HG02943 (cell line): ENCODE results near the gene RPUSD1.
"Not testable (repeated sequence)": the region's sequence is repeated elsewhere in the genome, so short reads cannot be mapped to it uniquely, and the experiment has no call there.

ENCODE experiments used
- ATAC-seq: cut with Tn5 transposase; IDR thresholded peaks from one replicate; pipeline ENCODE4 v1.9.1; 2021; ENCODE audit warnings: mild to moderate bottlenecking, low read depth, moderate library complexity; ENCODE audit not compliant: unreplicated experiment

The RPUSD1 gene

DNA sequence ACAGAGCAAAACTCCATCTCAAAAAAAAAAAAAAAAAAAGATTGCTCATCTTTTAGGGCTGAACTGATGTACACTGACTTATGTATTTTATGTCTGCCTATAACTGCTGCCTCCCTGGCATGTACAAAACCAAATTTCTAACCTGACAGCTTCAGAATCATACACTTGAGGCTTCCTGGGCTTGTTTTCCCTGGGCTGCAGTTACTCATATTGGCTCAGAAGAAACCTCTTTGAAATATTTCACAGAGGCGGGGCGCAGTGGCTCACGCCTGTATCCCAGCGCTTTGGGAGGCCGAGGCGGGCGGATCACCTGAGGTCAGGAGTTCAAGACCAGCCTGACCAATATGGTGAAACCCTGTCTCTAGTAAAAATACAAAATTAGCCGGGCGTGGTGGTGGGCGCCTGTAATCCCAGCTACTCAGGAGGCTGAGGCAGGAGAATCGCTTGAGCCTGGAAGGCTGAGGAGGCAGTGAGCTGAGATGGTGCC lies 34.0 kb downstream of the RPUSD1 start:
- ATAC-seq, result not testable (repeated sequence)

DNA sequence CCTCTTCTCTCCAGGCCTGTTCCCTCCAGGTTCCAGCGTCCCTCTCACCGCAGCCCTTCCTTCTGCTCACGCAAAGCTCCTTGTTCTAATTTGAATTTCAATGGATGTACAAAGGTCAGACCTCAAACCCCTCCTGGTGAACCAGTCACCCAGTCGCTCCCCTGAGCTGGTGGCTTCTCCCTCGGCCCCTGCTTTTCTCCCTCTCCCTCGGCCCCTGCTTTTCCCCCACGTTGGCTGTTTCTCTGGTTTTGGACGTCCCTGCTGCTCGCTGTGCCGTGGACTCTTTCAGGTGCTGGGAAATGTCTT lies 36.2 kb downstream of the RPUSD1 start:
- no peak for ATAC-seq

DNA sequence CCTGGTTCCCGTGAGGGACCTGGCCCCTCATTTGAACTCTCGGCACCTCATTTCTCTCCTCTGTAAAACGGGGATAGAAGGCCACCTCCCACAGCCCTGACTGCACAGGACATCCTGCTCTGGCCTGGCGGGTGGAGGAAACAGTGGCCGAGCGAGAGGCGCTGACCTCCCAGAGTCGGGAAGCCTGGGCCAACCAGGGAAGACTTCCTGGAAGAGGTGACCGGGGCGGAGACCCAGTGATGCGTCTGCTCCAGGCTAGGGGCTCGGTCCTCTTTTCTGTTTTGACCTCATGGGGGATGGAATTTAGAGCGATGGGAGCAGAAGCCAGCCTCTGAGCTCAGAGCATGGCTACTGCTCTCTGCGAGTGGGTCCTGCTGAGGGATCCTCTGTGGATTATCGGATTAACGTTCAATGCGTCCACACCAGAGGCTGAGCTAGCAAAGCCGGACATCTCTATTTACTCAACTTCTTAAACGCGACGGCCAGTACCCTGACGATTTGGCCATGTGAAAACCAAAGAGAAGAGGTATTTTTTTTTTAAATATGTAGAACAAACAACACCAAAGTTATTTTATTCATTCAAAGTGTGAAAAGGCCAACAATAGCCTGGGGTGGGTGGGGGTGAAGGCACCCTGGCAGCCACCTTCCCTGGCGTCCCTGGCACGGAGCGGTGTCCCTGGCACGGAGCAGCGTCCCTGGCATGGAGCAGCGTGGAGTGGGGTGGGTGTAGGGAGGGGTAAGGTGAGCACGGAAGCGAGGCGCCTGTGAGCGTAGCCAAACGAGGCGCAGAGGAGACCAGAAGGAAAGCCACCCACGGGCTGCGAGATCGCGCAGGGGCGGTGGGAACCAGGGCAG lies 36.8 kb downstream of the RPUSD1 start:
- no peak for ATAC-seq

DNA sequence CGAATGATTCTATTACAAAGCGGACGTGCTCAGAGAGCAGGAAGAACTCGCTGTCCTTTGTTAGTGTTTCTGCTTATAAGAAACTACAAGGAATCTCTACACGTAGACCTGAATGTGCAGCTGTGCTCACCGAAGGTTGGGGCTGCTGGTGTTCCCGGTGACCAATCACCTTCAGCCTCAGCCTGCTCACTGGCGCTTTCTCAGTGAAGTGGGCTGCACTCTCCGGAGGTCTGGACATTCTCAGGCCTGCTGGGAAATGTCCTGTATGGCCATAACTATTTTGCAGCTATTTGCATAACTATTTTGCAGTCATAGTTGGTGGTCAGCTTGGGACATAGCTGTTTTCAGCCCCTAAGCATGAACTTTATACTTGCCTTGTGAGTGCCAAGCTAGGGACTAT lies 37.7 kb downstream of the RPUSD1 start:
- no peak for ATAC-seq

DNA sequence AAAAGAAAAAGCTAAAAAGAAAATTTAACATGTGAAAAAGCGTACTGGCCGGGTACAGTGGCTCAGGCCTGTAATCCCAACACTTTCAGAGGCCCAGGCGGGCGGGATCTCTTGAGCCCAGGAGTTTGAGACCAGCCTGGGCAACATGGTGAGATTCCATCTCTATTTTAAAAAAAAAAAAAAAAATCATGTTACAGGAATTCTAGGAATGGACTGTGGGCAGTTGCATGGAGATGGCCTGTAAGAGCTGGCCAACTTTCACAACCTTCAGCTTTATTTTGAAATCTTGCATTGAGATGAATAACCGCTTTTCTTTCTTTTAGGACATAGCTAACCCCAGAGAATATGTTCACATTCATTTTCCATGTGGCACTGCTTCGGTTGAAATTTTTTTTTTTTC lies 39.2 kb downstream of the RPUSD1 start:
- no peak for ATAC-seq

DNA sequence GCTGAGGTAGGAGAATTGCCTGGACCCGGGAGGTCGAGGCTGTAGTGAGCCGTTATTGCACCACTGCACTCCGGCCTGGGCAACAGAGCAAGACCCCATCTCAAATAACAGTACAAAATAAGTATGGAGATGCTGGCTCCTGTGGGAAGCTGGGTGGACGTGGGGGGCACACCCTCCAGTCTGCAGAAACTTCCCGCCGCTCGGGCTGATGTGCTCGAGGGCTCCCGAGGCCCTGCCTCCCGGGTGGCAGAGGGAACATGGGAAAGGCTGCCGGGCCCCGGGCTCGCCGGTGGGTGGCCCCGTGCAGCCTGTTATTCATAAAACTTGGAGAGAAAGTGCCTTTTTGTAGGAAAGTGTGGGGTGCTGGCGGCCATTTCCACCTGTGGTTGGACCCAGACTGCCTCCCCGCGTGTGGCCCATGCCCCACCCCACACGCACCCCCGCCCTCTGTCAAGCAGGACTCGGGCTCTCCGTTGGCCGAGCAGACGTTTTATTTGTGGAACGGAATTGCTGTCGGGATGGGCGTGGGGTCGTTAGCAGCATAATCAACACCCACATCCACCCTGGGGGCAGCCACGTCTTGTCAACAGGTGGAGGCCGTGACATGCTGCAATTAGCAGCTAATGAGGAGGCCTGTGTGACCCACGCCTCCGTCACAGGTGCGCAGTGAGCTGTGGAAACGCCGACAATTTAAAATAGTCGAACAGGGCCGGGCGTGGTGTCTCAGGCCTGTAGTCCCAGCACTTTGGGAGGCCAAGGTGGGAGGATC lies 40.0 kb downstream of the RPUSD1 start:
- ATAC-seq, result no peak

DNA sequence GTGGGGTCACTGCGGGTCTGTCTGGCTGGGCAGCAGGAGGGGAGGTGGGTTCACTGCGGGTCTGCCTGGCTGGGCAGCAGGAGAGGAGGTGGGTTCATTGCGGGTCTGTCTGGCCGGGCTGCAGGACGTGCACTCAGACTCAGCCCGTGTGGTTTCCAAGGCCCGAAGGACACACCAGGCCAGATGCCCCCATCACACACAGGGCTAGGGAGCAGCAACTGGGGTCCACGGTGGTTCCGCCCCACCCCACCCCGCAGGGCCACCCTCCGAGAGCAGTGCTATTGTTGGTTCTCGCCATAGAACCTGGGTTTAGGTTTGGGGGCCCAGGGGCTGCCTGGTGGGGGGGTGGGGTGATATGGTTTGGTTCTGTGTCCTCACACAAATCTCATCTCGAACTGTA lies 41.5 kb downstream of the RPUSD1 start:
- no peak for ATAC-seq

GRCh38 chr16:745739-746138 lies 42.4 kb downstream of the RPUSD1 start:
- no peak for ATAC-seq

- ATAC-seq, result no peak
Measured at GRCh38 chr16:743794-744500, 44.2 kb downstream of the RPUSD1 start.

DNA sequence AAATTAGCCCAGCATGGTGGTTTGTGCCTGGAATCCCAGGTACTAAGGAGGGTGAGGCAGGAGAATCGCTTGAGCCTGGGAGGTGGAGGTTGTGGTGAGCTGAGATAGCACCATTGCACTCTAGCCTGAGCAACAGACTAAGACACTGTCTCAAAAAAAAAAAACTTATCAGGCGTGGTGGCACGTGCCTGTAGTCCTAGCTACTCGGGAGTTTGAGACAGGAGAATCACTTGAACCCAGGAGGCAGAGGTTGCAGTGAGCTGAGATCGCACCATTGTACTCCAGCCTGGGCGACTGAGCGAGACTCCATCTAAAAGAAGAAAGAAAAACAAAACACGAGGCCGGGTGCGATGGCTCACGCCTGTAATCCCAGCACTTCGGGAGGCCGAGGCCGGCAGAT lies 45.3 kb downstream of the RPUSD1 start:
- ATAC-seq, result not testable (repeated sequence)

DNA sequence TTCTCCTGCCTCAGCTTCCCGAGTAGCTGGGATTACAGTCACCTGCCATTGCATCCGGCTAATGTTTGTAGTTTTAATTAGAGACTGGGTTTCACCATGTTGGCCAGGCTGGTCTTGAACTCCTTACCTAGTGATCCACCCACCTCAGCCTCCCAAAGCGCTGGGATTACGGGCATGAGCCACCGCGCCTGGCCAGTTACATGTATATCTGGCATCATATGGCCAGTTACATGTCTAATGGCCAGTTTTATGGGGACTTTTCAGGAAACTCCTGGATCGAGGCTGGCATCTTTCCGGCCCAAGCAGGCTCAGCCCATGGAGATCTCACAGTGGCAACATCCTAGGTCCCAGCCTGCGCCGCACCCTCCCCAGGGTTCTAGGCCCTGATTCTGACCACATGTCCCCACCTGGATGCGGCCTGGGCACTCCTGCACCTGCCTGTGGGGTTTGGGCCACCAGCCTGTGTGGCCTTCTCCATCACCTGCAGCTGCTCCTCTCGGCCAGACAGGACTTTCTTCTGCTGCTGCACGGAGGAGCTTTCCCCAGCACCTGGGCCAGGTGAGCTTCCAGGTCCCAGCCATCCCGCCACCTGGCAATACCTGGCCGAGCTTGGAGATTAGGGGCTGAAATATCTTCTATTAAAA lies 46.1 kb downstream of the RPUSD1 start:
- no peak for ATAC-seq

GRCh38 chr16:740764-741505 lies 47.2 kb downstream of the RPUSD1 start, which contains the start of gene CIAO3:
Gene CIAO3, minus strand, starts transcription at chr16:740997. Its CDS starts 12 bp downstream, at chr16:740985.
- peak; percentile 75 for ATAC-seq

DNA sequence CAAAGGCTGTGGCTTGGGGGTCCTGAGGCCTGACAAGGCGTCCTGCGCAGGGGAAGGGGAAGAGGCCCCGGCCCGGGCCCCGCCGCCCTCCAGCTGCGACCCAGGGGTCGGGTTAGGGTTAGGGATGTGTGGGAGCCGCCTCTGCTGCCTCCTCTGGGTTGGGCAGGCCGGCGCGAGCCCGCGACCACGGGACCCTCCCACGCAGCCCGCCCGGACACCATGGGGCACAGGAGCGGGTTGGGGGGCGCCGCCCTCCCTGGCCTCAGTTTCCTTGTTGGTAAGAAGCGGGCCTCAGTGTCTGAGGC lies 47.8 kb downstream of the RPUSD1 start:
- ATAC-seq, result no peak

DNA sequence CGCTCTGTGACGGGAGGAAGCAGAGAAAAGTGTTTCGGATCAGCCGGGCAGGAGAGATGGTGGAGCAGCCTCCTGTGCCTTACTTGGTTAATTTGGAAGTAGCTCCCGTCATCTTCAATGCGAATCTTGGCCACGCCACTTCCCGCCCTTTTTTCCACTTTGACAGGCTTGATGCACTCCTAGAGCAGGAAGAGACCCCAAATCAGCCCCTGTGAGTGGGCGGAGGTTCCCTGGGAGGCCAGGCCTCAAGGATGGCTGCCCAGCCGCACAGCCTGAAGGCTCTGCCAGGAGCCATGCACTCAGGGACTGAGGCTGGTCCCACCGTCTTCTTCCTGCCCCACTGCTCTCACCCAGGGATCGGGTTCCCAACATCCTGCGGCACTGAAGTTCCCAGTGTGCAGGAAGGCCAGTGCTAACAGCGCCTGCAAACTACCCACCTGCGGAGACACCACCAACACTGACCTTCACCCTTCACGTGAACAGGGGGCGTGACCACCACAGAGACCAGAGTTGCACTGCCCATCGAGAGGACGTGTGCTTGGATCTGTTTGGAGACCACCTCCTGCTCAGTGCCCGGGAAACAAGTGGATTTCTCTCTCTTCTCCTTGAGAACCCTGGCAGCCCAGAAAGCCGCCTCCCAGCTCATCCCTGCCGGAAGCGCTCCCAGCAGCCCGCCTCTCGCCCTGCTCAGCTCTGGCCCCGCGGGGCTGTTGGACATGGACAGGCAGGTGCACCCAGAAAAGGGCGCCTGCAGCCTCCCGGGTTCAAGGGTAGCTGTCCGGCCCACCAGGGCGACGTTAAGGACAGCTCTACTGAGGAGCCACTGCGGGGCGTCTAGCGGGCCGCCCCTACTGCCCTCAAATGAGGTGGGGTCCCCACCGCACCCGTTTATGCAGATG lies 48.4 kb downstream of the RPUSD1 start:
- ATAC-seq, result no peak

DNA sequence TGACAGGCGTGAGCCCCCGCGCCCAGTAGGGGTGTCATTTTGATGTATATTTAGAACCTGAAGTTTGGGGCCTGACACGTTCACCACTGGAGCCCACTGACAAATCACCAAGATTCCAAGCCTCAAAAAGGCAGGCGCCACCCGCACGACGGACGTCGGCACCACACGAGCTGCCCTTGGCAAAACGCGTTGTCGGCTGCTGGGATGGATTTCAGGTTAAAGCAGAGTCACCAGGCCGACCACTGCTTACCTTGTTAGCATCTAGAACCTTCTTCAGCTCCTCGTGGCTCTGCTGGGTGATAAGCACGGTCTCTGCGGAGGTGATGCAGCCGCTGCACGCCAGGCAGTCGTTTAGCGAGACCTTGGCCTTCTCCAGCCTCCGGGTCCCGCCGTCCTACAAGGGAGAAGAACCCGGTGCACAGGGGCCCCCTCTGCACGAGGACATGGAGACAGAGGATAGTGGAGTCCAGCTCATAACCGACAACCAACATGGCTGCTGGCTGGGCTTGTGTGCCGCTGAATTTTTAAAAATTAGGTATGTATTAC lies 51.2 kb downstream of the RPUSD1 start:
- ATAC-seq, result no peak

DNA sequence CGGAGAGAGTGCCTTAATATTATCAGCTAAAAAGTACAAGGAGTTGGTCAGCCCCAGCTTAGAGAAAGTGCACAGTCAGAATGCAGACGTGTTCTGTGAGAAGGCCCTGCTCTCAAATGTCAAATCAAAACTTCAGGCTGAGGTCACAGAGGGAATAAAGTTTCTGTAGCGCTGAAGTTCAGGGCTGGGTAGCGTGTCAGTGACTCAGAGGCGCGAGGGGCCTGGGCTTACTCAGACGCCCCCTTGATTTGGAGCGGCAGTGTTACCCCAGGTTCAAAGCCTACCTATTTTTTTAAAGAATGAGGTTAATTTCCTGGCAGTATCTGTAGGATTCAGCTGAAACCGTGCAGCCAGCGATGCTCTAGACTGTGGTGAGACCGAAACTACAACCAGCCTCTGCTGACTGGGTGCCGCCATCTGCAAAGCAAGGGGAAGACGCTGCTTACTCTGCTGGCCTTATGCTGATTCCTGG lies 52.2 kb downstream of the RPUSD1 start:
- no peak for ATAC-seq

- no peak for ATAC-seq
Measured at GRCh38 chr16:734981-735881, 53.0 kb downstream of the RPUSD1 start.
